ENCODE results near the gene PCDHA11.

- peak; percentile 29 to 31; a peak in 3 of 4 replicates for TF ChIP-seq CTCF (conservative IDR thresholded peaks at IDR 0.05; ENCODE audit: low read depth in 2 of 2)
- TF ChIP-seq POLR2AphosphoS5 (IDR thresholded peaks at IDR 0.05; ENCODE audit: low read depth): no peak
- TF ChIP-seq REST (IDR thresholded peaks at IDR 0.05; ENCODE audit: unreplicated experiment): no peak
- TF ChIP-seq EZH2 (IDR thresholded peaks at IDR 0.05; ENCODE audit: low read depth, unreplicated experiment): no peak
- no peak for TF ChIP-seq JUNB (IDR thresholded peaks at IDR 0.05; ENCODE audit: unreplicated experiment)
- no peak for TF ChIP-seq EZH2phosphoT487 (IDR thresholded peaks at IDR 0.05; ENCODE audit: unreplicated experiment)
- TF ChIP-seq ETS1 (IDR thresholded peaks at IDR 0.05): no peak
- no peak for TF ChIP-seq ZNF462 (CRISPR knock-in tag; IDR thresholded peaks at IDR 0.05)
- TF ChIP-seq NANOG (IDR thresholded peaks at IDR 0.05; ENCODE audit: borderline replicate concordance): no peak
- TF ChIP-seq ZNF114 (CRISPR knock-in tag; IDR thresholded peaks at IDR 0.05): no peak
- no peak for TF ChIP-seq ZNF331 (CRISPR knock-in tag; IDR thresholded peaks at IDR 0.05; ENCODE audit: low read depth)
These were observed 40.9 kb upstream of the PCDHA11 start, which contains the start of gene PCDHA6 for GRCh38 chr5:140827704-140828361.

Data from GM23338 (cell line).